ENCODE results near the gene DOCK6.

DNA sequence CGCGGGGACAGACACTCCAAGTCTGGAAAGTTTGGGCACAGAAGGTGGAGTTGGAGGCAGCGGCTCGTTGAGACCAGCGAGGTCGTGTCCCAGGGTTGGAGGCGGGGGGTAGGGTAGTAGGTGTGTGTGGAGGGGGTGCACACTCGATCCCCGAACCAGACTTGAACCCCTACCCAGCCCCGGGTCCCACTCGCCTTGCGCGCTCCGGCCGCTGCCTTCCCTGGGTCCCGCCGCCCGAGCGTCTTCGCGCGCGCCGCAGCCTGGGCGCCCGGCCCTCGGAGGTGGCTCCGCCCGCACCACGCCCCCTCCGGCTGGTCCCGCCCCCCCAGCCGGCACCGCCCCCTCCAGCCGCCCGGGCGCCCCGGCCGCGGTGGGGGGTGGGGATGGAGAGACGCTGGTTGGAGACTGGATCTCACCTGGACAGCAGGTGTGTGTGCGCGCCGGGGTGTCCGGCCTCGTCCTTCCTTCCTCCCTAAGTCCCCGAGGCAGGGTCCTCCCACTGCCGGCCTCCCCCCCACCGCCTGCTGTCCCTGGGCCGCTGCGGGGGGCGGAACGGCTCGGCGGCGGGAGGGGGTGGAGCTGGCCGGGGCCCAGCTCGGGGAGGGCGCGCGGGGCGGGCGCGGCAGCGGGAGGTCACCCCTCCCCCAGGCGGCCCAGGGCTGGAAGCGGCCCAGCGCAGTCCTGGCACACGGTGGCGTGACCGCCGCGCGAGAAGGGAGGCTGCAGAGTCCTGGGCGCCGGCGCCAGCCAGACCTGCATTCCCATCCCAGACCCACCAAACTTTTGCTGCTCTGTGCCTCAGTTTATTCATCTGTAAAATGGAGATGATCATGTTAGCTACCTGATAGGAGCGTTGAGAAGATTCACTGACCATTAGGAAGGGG lies 64.8 kb downstream of the DOCK6 start, which contains the start of gene KANK2:
- TF ChIP-seq, protein P1, sequence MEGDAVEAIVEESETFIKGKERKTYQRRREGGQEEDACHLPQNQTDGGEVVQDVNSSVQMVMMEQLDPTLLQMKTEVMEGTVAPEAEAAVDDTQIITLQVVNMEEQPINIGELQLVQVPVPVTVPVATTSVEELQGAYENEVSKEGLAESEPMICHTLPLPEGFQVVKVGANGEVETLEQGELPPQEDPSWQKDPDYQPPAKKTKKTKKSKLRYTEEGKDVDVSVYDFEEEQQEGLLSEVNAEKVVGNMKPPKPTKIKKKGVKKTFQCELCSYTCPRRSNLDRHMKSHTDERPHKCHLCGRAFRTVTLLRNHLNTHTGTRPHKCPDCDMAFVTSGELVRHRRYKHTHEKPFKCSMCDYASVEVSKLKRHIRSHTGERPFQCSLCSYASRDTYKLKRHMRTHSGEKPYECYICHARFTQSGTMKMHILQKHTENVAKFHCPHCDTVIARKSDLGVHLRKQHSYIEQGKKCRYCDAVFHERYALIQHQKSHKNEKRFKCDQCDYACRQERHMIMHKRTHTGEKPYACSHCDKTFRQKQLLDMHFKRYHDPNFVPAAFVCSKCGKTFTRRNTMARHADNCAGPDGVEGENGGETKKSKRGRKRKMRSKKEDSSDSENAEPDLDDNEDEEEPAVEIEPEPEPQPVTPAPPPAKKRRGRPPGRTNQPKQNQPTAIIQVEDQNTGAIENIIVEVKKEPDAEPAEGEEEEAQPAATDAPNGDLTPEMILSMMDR (conservative IDR thresholded peaks at IDR 0.05 in 1 of 2, IDR thresholded peaks at IDR 0.05 in 1 of 2; ENCODE audit: low read depth in 1 of 2, low read length in 2 of 2): no peak
- TF ChIP-seq EZH2 (IDR thresholded peaks at IDR 0.05; ENCODE audit: low read length, missing control alignments): no peak
